HepG2 (cell line): ENCODE data around the gene ZNF628. TPM values are rescaled to one million over a fixed set of nuclear protein-coding genes. Genes with fewer than 3 reads are reported as not detected.
A peak's percentile ranks its signal among the peaks of the same experiment; 100 is the strongest.

Experiments
- AGO2 ChIP-seq: fragments of 200-400 bp; formaldehyde crosslinking; optimal IDR thresholded peaks from 2 replicates; pipeline ENCODE3; 2017; ENCODE audit warnings: mild to moderate bottlenecking, low read depth, low read length, moderate library complexity
- ATF1 ChIP-seq: IDR thresholded peaks from 2 replicates; pipeline ENCODE4 v1.6.1; 2016; ENCODE audit warnings: mild to moderate bottlenecking, control low read depth
- ATF4 ChIP-seq, 2 experiments: fragments of 450-650 bp in 1 of 2; sonication (generic) in 1 of 2; formaldehyde crosslinking; IDR thresholded peaks; 2 replicates each; pipeline versions ENCODE4 v1.5.0 to v1.8.0; 2020 to 2022; ENCODE audit warnings: mild to moderate bottlenecking in 1 of 2, missing genetic modification reagents in 1 of 2
- CCDC6 ChIP-seq: sonication (generic); formaldehyde crosslinking; IDR thresholded peaks from 2 replicates; pipeline ENCODE4 v1.8.1; 2022; ENCODE audit warnings: mild to moderate bottlenecking, missing genetic modification reagents, moderate library complexity
- DNMT3B ChIP-seq: conservative IDR thresholded peaks from 2 replicates; pipeline ENCODE4 v1.6.1; 2016; ENCODE audit warnings: missing biosample characterization, control low read depth
- EHMT2 ChIP-seq: fragments of 200-600 bp; sonication (generic); IDR thresholded peaks from 2 replicates; pipeline ENCODE4 v1.7.0; 2017; ENCODE audit warnings: antibody characterized with exemption, low read depth, low read length, borderline replicate concordance
- FOXA3 ChIP-seq: IDR thresholded peaks from 2 replicates; pipeline ENCODE4 v1.6.1; 2016; ENCODE audit warnings: missing genetic modification reagents, missing compliant biosample characterization
- FOXM1 ChIP-seq: sonication (generic); formaldehyde crosslinking; IDR thresholded peaks from 2 replicates; pipeline ENCODE4 v1.5.0; 2020; ENCODE audit warnings: missing genetic modification reagents
- HES4 ChIP-seq: sonication (generic); formaldehyde crosslinking; IDR thresholded peaks from 2 replicates; pipeline ENCODE4 v1.9.0; 2021; ENCODE audit warnings: mild to moderate bottlenecking, missing genetic modification reagents, borderline replicate concordance
- HNRNPL ChIP-seq: fragments of 200-400 bp; formaldehyde crosslinking; IDR thresholded peaks from 2 replicates; pipeline ENCODE4 v1.6.1; 2017; ENCODE audit warnings: mild to moderate bottlenecking, low read depth, low read length
- JUND ChIP-seq: sonication (generic); formaldehyde crosslinking; IDR thresholded peaks from 2 replicates; pipeline ENCODE4 v1.8.0; 2022; ENCODE audit warnings: mild to moderate bottlenecking, missing genetic modification reagents
- KLF12 ChIP-seq: sonication (generic); formaldehyde crosslinking; IDR thresholded peaks from 2 replicates; pipeline ENCODE4 v1.4.0; 2020; ENCODE audit warnings: missing genetic modification reagents, borderline replicate concordance
- SMAD3 ChIP-seq: sonication (generic); formaldehyde crosslinking; IDR thresholded peaks from 2 replicates; pipeline ENCODE4 v1.4.0; 2020; ENCODE audit warnings: missing genetic modification reagents
- TEAD3 ChIP-seq: optimal IDR thresholded peaks from 2 replicates; pipeline ENCODE3; 2016; ENCODE audit warnings: borderline replicate concordance
- TGIF2 ChIP-seq: IDR thresholded peaks from 2 replicates; pipeline ENCODE4 v1.6.1; 2016; ENCODE audit warnings: control low read depth, missing compliant biosample characterization
- ZBED4 ChIP-seq: sonication (generic); formaldehyde crosslinking; IDR thresholded peaks from 2 replicates; pipeline ENCODE4 v1.4.0; 2020; ENCODE audit warnings: missing genetic modification reagents, borderline replicate concordance
- ZFX ChIP-seq: sonication (generic); formaldehyde crosslinking; IDR thresholded peaks from 2 replicates; pipeline ENCODE4 v1.4.0; 2020; ENCODE audit warnings: mild to moderate bottlenecking, low read depth, missing genetic modification reagents, moderate library complexity
- ZNF136 ChIP-seq: sonication (generic); formaldehyde crosslinking; IDR thresholded peaks from 2 replicates; pipeline ENCODE4 v1.8.1; 2022; ENCODE audit warnings: low read depth, mild to moderate bottlenecking, moderate library complexity, missing genetic modification reagents
- ZNF296 ChIP-seq: sonication (generic); formaldehyde crosslinking; conservative IDR thresholded peaks from 2 replicates; pipeline ENCODE4 v1.5.0; 2020; ENCODE audit warnings: mild to moderate bottlenecking, missing genetic modification reagents
- ZNF337 ChIP-seq: sonication (generic); formaldehyde crosslinking; IDR thresholded peaks from 2 replicates; pipeline ENCODE4 v1.5.1; 2020; ENCODE audit warnings: missing genetic modification reagents, low read depth, mild to moderate bottlenecking, borderline replicate concordance
- ZNF431 ChIP-seq: sonication (generic); formaldehyde crosslinking; IDR thresholded peaks from 2 replicates; pipeline ENCODE4 v1.9.0; 2022; ENCODE audit warnings: missing genetic modification reagents, low read depth, mild to moderate bottlenecking, borderline replicate concordance
- ZNF543 ChIP-seq: sonication (generic); formaldehyde crosslinking; IDR thresholded peaks from 2 replicates; pipeline ENCODE4 v1.4.0; 2020; ENCODE audit warnings: mild to moderate bottlenecking, missing genetic modification reagents
- ZNF546 ChIP-seq: sonication (generic); formaldehyde crosslinking; conservative IDR thresholded peaks from 2 replicates; pipeline ENCODE4 v1.8.1; 2023; ENCODE audit warnings: mild to moderate bottlenecking, missing genetic modification reagents
- ZNF670 ChIP-seq: sonication (generic); formaldehyde crosslinking; IDR thresholded peaks from 2 replicates; pipeline ENCODE4 v1.8.0; 2022; ENCODE audit warnings: mild to moderate bottlenecking, missing genetic modification reagents, borderline replicate concordance
- ZNF772 ChIP-seq: sonication (generic); formaldehyde crosslinking; IDR thresholded peaks from 2 replicates; pipeline ENCODE4 v1.5.0; 2020; ENCODE audit warnings: mild to moderate bottlenecking, missing genetic modification reagents
- ZSCAN5A ChIP-seq: sonication (generic); formaldehyde crosslinking; IDR thresholded peaks from 2 replicates; pipeline ENCODE4 v1.8.0; 2022; ENCODE audit warnings: mild to moderate bottlenecking, missing genetic modification reagents, borderline replicate concordance
- polyA plus RNA-seq, 8 experiments: library from polyadenylated mRNA; depleted of rRNA in 3 of 8; stranded (reverse) in 7 of 8; unstranded in 1 of 8; fragments of >200 nt; fragmentation: Illumina TruSeq in 4 of 8; extraction: Trizol in 4 of 8; gene quantifications; 2 replicates each; pipeline versions ENCODE4 v1.2.1 to v1.2.3, GENCODE V29; 2011 to 2016; ENCODE audit warnings: low read depth in 4 of 8, missing spikeins in 1 of 8, mixed read lengths in 1 of 8; ENCODE audit not compliant: insufficient read depth in 1 of 8
- total RNA-seq, 5 experiments: library from RNA; depleted of rRNA; stranded (reverse); fragments of >200 nt; fragmentation: Illumina TruSeq; extraction: Trizol; gene quantifications; 2 replicates each; pipeline ENCODE4 v1.2.3, GENCODE V29; 2016; ENCODE audit warnings: low read depth in 1 of 5

The ZNF628 gene
- total and polyA plus RNA-seq, 2 of the 13 experiments (the other 11 are each of a cell fraction or from before 2014, with no cell fraction given), result 0.54 to 1.2 TPM

GRCh38 chr19:55437410-55437809 is 39.0 kb upstream of the ZNF628 start (continued):
- TF ChIP-seq KLF12 (CRISPR knock-in tag) (0 out of 2 replicates have a peak, but pooled peaks have one; percentile 60), HNRNPL (no peak), AGO2 (no peak), CCDC6 (peak; percentile 65; the same call in 1 of the 2 replicates), DNMT3B (peak; percentile 77; the same call in 1 of the 2 replicates), ZNF296 (CRISPR knock-in tag) (no peak), TEAD3 (CRISPR knock-in tag) (no peak), ZBED4 (CRISPR knock-in tag) (0 out of 2 replicates have a peak, but pooled peaks have one; percentile 45), ZFX (no peak), FOXM1 (CRISPR knock-in tag) (no peak), EHMT2 (peak; percentile 94; the same call in 1 of the 2 replicates), ZSCAN5A (CRISPR knock-in tag) (no peak), FOXA3 (CRISPR knock-in tag) (0 out of 2 replicates have a peak, but pooled peaks have one; percentile 14), ATF4 (CRISPR knock-in tag; IDR thresholded peaks at IDR 0.05) (peak in 1 of 2 experiments; percentile 41; a peak in 1 of 4 replicates), ZNF670 (CRISPR knock-in tag) (no peak), TGIF2 (CRISPR knock-in tag) (peak; percentile 84), ATF1 (no peak), SMAD3 (peak; percentile 71; the same call in 1 of the 2 replicates), ZNF337 (CRISPR knock-in tag) (no peak), ZNF772 (CRISPR knock-in tag) (peak; percentile 54; the same call in 1 of the 2 replicates), ZNF136 (no peak), JUND (no peak), ZNF543 (CRISPR knock-in tag) (no peak), ZNF546 (CRISPR knock-in tag) (no peak), HES4 (CRISPR knock-in tag) (peak; percentile 83), ZNF431 (CRISPR knock-in tag) (no peak)
